HG02885 (cell line): Measurements from ENCODE around the gene PCDHGB7.
"Not testable (repeated sequence)": the region's sequence is repeated elsewhere in the genome, so short reads cannot be mapped to it uniquely, and the experiment has no call there.

Experiments used
- ATAC-seq: cut with Tn5 transposase; IDR thresholded peaks from one replicate; pipeline ENCODE4 v1.9.1; 2021; ENCODE audit warnings: mild to moderate bottlenecking; ENCODE audit not compliant: unreplicated experiment, poor library complexity

The PCDHGB7 gene

DNA sequence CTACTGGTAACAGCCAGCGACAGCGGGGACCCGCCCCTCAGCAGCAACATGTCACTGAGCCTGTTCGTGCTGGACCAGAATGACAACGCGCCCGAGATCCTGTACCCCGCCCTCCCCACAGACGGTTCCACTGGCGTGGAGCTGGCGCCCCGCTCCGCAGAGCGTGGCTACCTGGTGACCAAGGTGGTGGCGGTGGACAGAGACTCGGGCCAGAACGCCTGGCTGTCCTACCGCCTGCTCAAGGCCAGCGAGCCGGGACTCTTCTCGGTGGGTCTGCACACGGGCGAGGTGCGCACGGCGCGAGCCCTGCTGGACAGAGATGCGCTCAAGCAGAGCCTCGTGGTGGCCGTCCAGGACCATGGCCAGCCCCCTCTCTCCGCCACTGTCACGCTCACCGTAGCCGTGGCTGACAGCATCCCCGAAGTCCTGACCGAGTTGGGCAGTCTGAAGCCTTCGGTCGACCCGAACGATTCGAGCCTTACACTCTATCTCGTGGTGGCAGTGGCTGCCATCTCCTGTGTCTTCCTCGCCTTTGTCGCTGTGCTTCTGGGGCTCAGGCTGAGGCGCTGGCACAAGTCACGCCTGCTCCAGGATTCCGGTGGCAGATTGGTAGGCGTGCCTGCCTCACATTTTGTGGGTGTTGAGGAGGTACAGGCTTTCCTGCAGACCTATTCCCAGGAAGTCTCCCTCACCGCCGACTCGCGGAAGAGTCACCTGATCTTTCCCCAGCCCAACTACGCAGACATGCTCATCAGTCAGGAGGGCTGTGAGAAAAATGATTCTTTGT lies 22.9 kb upstream of the PCDHGB7 start:
- ATAC-seq: not testable (repeated sequence)

DNA sequence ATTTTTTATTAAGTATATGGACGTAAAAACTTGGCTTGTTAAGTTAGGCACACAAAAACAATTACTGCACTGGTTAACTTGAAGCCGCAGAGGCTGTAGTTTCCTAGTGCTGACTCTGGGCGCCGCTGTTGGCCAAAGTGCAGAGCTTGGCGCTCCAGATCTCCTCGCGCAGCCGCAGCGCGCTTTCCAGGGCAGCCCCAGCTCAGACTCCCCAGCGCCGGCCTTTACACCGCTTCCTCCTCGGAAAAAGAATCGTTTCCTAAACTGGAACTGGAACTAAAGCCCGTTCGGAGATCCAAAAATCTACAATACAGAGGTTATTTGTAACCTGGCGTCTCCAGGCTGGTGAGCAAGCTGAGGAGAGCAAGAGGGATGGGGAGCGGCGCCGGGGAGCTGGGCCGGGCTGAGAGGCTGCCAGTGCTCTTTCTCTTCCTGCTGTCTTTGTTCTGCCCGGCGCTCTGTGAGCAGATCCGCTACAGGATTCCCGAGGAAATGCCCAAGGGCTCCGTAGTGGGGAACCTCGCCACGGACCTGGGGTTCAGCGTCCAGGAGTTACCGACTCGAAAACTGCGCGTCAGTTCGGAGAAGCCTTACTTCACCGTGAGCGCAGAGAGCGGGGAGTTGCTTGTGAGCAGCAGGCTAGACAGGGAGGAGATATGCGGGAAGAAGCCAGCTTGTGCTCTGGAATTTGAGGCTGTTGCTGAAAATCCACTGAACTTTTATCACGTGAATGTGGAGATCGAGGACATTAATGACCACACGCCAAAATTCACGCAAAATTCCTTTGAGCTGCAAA lies 19.5 kb upstream of the PCDHGB7 start, which contains the start of gene PCDHGB5:
PCDHGB5 (plus strand) TSS at position 192 of the 796 bp plus-strand sequence; CDS start at position 373, 181 bp downstream.
- peak; percentile 100 for ATAC-seq

- ATAC-seq: no peak
These were observed 18.9 kb upstream of the PCDHGB7 start for GRCh38 chr5:141398608-141399007.

GRCh38 chr5:141399555-141400258 lies 17.8 kb upstream of the PCDHGB7 start:
- ATAC-seq: no peak

- ATAC-seq: no peak
These were observed 14.8 kb upstream of the PCDHGB7 start, which contains the start of gene PCDHGA9 for GRCh38 chr5:141402553-141403243. Gene PCDHGA9, plus strand, starts transcription at chr5:141402778. Its CDS starts 175 bp downstream, at chr5:141402953.

GRCh38 chr5:141403387-141403786 lies 14.1 kb upstream of the PCDHGB7 start:
- no peak for ATAC-seq

- peak; percentile 77 for ATAC-seq
These were observed 9.5 kb upstream of the PCDHGB7 start, which contains the start of gene PCDHGB6 for GRCh38 chr5:141407790-141408505. Gene PCDHGB6, plus strand, starts transcription at chr5:141408021. Its CDS starts 182 bp downstream, at chr5:141408203.

GRCh38 chr5:141409598-141410306 lies 7.7 kb upstream of the PCDHGB7 start:
- no peak for ATAC-seq

DNA sequence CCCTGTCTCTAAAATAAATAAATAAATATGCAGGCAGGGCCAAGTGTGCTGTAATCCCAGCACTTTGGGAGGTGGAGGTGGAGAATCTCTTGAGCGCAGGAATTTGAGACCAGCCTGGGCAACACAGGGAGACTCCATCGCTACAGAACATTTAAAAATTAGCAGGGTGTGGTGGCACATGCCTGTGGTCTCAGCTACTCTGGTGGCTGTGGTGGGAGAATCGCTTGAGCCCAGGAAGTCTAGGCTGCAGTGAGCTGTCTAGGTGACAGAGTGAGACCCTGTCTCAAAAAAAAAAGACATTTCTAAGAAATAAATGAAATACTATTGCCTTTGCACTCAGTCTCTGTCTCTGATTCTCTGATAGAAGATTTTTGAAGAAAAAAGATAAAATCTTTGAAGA lies 5.9 kb upstream of the PCDHGB7 start:
- ATAC-seq: no peak

GRCh38 chr5:141412854-141413539 lies 4.5 kb upstream of the PCDHGB7 start, which contains the start of gene PCDHGA10:
Gene PCDHGA10, plus strand, starts transcription at chr5:141412987. Its CDS starts 189 bp downstream, at chr5:141413176.
- peak; percentile 65 for ATAC-seq

GRCh38 chr5:141413540-141414069 lies 3.9 kb upstream of the PCDHGB7 start:
- ATAC-seq: no peak

DNA sequence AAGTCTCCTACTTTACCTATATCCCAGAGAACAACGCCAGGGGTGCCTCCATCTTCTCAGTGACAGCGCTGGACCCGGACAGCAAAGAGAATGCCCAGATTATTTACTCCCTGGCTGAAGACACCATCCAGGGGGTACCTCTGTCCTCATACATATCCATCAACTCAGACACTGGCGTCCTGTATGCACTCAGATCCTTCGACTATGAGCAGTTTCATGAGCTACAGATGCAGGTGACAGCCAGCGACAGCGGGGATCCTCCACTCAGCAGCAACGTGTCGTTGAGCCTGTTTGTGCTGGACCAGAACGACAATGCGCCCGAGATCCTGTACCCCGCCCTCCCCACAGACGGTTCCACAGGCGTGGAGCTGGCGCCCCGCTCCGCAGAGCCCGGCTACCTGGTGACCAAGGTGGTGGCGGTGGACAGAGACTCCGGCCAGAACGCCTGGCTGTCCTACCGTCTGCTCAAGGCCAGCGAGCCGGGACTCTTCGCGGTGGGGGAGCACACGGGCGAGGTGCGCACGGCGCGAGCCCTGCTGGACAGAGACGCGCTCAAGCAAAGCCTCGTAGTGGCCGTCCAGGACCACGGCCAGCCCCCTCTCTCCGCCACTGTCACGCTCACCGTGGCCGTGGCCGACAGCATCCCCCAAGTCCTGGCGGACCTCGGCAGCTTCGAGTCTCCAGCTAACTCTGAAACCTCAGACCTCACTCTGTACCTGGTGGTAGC lies 2.8 kb upstream of the PCDHGB7 start:
- not testable (repeated sequence) for ATAC-seq

DNA sequence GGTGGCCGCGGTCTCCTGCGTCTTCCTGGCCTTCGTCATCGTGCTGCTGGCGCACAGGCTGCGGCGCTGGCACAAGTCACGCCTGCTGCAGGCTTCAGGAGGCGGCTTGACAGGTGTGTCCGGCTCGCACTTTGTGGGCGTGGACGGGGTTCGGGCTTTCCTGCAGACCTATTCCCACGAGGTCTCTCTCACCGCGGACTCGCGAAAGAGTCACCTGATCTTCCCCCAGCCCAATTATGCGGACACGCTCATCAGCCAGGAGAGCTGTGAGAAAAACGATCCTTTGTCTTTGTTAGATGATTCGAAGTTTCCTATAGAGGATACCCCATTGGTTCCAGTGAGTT lies 2.2 kb upstream of the PCDHGB7 start:
- ATAC-seq: not testable (repeated sequence)

GRCh38 chr5:141419074-141419880 lies 1.8 kb downstream of the PCDHGB7 start:
- no peak for ATAC-seq

DNA sequence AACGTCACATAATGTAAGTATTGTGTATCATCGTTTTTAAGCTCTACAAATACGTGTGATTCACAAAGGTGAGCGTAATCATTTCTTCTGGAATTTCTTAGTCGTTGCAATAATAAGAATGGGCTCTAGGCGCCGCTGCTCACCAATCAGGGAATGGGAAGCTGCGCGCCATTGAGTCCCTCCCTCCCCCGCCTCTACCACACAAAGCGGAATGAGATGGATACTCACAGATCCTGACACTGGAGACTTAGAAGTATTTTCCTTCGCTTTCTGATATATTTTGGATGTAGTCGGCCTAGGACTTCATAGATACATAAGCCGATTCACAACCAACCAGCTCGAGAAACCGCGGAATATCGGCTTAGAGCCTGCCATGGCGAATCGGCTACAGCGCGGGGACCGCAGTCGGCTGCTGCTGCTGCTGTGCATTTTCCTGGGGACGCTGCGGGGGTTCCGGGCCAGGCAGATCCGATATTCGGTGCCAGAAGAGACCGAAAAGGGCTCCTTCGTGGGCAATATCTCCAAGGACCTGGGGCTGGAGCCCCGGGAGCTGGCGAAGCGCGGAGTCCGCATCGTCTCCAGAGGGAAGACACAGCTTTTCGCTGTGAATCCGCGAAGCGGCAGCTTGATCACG lies 3.5 kb downstream of the PCDHGB7 start, which contains the start of gene PCDHGA11:
PCDHGA11 (plus strand) TSS at position 197 of the 634 bp plus-strand sequence; CDS start at position 374, 177 bp downstream.
- peak; percentile 60 for ATAC-seq

DNA sequence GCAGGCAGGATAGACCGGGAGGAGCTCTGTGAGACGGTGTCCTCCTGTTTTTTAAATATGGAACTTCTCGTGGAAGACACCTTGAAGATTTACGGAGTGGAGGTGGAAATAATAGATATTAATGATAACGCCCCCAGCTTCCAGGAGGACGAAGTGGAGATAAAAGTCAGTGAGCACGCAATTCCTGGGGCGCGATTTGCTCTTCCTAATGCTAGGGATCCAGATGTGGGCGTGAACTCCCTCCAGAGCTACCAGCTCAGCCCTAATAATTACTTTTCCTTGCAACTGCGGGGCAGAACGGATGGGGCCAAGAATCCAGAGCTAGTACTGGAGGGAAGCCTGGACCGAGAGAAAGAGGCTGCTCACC lies 4.0 kb downstream of the PCDHGB7 start:
- no peak for ATAC-seq
